ENCODE results near the gene CYP4V2.

The CYP4V2 gene

DNA sequence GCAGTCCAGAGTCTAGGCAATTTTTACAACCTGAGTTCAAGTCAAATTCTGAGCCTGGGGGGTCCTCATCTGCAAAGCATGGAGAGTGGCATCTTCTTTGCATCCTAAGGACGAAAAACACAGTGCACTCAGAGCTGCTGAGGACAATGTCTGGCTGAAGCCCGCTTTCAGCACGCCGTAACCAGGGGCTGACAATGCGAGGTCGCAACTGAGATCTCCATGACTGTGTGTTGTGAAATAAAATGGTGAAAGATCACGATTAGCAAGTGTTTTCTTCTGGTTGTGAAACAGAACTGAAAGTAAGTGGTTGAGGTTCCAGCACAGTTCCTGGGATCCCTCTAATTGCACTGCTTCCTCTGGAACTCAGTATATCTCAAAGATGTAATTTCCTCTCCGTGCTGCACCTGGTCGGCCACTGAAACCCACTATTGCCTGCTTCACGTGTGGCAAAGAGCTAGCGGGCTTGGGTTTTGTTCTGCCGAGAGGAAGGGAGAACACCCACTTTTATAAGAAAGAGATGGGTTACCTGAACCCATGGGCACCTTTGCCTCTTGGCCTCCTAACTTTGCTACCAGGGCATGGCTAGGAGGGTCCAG is 66.9 kb downstream of the CYP4V2 start:
- no peak for DNase-seq (ENCODE audit: insufficient read length, low spot score)
- FAIRE-seq = no peak

DNA sequence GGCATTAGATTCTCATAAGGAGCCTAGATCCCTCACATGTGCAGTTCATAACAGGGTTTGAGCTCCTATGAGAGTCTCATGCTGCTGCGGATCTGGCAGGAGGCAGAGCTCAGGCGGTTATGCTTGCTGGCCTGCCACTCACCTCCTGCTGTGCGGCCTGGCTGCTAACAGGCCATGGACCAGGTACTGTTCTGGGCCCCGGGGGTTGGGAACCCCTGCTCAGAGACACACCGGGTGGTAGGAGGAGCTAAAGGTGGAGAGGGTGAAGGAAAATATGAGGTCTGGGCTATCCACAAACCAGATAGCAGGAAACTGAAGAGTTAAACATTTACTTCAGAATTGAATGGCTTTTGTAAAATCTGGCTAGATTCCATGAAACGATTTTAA is 68.7 kb downstream of the CYP4V2 start:
- TF ChIP-seq, protein P1, sequence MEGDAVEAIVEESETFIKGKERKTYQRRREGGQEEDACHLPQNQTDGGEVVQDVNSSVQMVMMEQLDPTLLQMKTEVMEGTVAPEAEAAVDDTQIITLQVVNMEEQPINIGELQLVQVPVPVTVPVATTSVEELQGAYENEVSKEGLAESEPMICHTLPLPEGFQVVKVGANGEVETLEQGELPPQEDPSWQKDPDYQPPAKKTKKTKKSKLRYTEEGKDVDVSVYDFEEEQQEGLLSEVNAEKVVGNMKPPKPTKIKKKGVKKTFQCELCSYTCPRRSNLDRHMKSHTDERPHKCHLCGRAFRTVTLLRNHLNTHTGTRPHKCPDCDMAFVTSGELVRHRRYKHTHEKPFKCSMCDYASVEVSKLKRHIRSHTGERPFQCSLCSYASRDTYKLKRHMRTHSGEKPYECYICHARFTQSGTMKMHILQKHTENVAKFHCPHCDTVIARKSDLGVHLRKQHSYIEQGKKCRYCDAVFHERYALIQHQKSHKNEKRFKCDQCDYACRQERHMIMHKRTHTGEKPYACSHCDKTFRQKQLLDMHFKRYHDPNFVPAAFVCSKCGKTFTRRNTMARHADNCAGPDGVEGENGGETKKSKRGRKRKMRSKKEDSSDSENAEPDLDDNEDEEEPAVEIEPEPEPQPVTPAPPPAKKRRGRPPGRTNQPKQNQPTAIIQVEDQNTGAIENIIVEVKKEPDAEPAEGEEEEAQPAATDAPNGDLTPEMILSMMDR (IDR thresholded peaks at IDR 0.05; ENCODE audit: insufficient read depth, missing control alignments) = no peak
- no peak for FAIRE-seq
- no peak for DNase-seq (ENCODE audit: insufficient read length, low spot score)

More for the DNA sequence above, 66.9 kb downstream of the CYP4V2 start:
- TF ChIP-seq, protein P1 (IDR thresholded peaks at IDR 0.05; ENCODE audit: insufficient read depth, missing control alignments) = no peak

Data from D721Med (cell line).